Neuronal stem cell (in vitro differentiated cells): ENCODE data around the gene NR2F6.

Source experiments
- DNase-seq: peaks from one replicate; pipeline ENCODE4 v3.0.0-alpha.2; 2013; ENCODE audit warnings: low spot score
- H2AFZ ChIP-seq: one replicate; pipeline ENCODE4 v1.6.1; 2013; ENCODE audit warnings: mild to moderate bottlenecking, low read length, inconsistent platforms
- H2AK5ac ChIP-seq: 2 replicates; pipeline ENCODE4 v1.6.1; 2013; ENCODE audit warnings: low read depth, mild to moderate bottlenecking, inconsistent platforms, low read length, moderate library complexity, mixed read lengths
- H2BK120ac ChIP-seq: 2 replicates; pipeline ENCODE4 v1.6.1; 2013; ENCODE audit warnings: low read depth, mild to moderate bottlenecking, inconsistent platforms, low read length, moderate library complexity, mixed read lengths
- H2BK12ac ChIP-seq: one replicate; pipeline ENCODE4 v1.6.1; 2013; ENCODE audit warnings: low read length, inconsistent platforms
- H2BK15ac ChIP-seq: 2 replicates; pipeline ENCODE4 v1.6.1; 2013; ENCODE audit warnings: mild to moderate bottlenecking, low read length, inconsistent platforms, mixed read lengths
- H2BK5ac ChIP-seq: one replicate; pipeline ENCODE4 v1.6.1; 2013; ENCODE audit warnings: inconsistent platforms, mild to moderate bottlenecking, low read length, moderate library complexity
- H3K14ac ChIP-seq: one replicate; pipeline ENCODE4 v1.6.1; 2013; ENCODE audit warnings: low read length, inconsistent platforms
- H3K18ac ChIP-seq: 2 replicates; pipeline ENCODE4 v1.6.1; 2013; ENCODE audit warnings: low read length, inconsistent platforms
- H3K23ac ChIP-seq: 2 replicates; pipeline ENCODE4 v1.6.1; 2013; ENCODE audit warnings: low read depth, mild to moderate bottlenecking, mixed read lengths, low read length, inconsistent platforms; ENCODE audit not compliant: poor library complexity
- H3K27ac ChIP-seq: replicated peaks from 3 replicates; pipeline ENCODE4 v1.5.1; 2013; ENCODE audit warnings: low read length, inconsistent platforms
- H3K27me3 ChIP-seq, 3 experiments: 2 replicates each; pipeline ENCODE4 v1.6.1; 2013; ENCODE audit warnings: low read length in 3 of 3, mild to moderate bottlenecking in 2 of 3, inconsistent platforms in 1 of 3, low read depth in 1 of 3, mixed read lengths in 1 of 3, moderate library complexity in 1 of 3; ENCODE audit not compliant: control insufficient read depth in 3 of 3, insufficient read depth in 3 of 3
- H3K36me3 ChIP-seq, 2 donors: replicated peaks in 1 of 2; 2 replicates each; pipeline ENCODE4 v1.6.1; 2013; ENCODE audit warnings: low read length in 2 of 2; ENCODE audit not compliant: control insufficient read depth in 2 of 2, insufficient read depth in 2 of 2
- H3K4ac ChIP-seq: 2 replicates; pipeline ENCODE4 v1.6.1; 2013; ENCODE audit warnings: inconsistent platforms, mild to moderate bottlenecking, low read length, moderate library complexity
- H3K4me1 ChIP-seq, 2 donors: 1 replicate in 1 of 2; 2 replicates in 1 of 2; pipeline ENCODE4 v1.6.1; 2013; ENCODE audit warnings: low read length in 2 of 2, low read depth in 1 of 2; ENCODE audit not compliant: control insufficient read depth in 2 of 2, insufficient read depth in 1 of 2
- H3K4me2 ChIP-seq: one replicate; pipeline ENCODE4 v1.6.1; 2013; ENCODE audit warnings: mild to moderate bottlenecking, low read length, inconsistent platforms; ENCODE audit not compliant: insufficient read depth, poor library complexity, severe bottlenecking
- H3K4me3 ChIP-seq, 2 donors: 2 replicates each; pipeline ENCODE4 v1.5.1; 2013; ENCODE audit warnings: low read length in 2 of 2, mild to moderate bottlenecking in 2 of 2, inconsistent platforms in 1 of 2, moderate library complexity in 1 of 2
- H3K79me1 ChIP-seq: one replicate; pipeline ENCODE4 v1.6.1; 2013; ENCODE audit warnings: low read depth, mild to moderate bottlenecking, inconsistent platforms, low read length, moderate library complexity
- H3K9ac ChIP-seq: one replicate; pipeline ENCODE4 v1.6.1; 2013; ENCODE audit warnings: mild to moderate bottlenecking, low read depth, low read length, inconsistent platforms; ENCODE audit not compliant: poor library complexity
- H3K9me3 ChIP-seq, 2 donors: replicated peaks in 1 of 2; 2 replicates each; pipeline versions ENCODE3 to v1.6.1; 2013; ENCODE audit warnings: low read length in 2 of 2, mild to moderate bottlenecking in 2 of 2, inconsistent platforms in 1 of 2, low read depth in 1 of 2, mixed read lengths in 1 of 2, moderate library complexity in 1 of 2; ENCODE audit not compliant: control insufficient read depth in 2 of 2, insufficient read depth in 1 of 2
- H4K8ac ChIP-seq: one replicate; pipeline ENCODE4 v1.6.1; 2013; ENCODE audit warnings: low read depth, mild to moderate bottlenecking, inconsistent platforms, low read length, moderate library complexity
- H4K91ac ChIP-seq: one replicate; pipeline ENCODE4 v1.6.1; 2013; ENCODE audit warnings: low read length, low read depth, mild to moderate bottlenecking, inconsistent platforms; ENCODE audit not compliant: poor library complexity
- WGBS, 2 donors: extraction: QIAGEN DNeasy Blood & Tissue Kit; methylation state at CpG; one replicate each; pipeline ENCODE4 v1.1.7; 2013; ENCODE audit warnings: missing lambda C conversion rate in 2 of 2, mixed read lengths in 1 of 2; ENCODE audit not compliant: insufficient read length in 2 of 2, insufficient replicate concordance in 1 of 2; ENCODE audit errors: extremely low coverage in 2 of 2; 5-methylcytosine and 5-hydroxymethylcytosine counted together

The NR2F6 gene

DNA sequence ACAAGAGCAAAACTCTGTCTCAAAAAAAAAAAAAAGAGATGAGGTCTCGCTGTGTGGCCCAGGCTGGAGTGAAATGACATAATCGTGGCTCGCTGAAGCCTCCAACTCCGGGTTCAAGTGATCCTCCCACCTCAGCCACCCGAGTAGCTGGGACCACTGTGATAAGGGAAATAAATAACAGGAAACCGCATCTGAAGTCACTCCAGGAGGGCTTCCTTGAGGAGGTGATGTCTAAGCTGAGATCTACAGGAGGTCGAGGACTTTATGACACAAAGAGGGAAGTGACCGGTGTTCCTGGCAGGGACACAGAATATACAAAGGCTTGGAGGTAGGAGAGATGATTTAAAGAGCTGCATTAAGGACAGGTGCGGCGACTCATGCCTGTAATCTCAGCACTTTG lies 8.9 kb upstream of the NR2F6 start:
- no peak overlapping the region for H4K8ac ChIP-seq
- H3K18ac ChIP-seq = no peak overlapping the region
- peaks cover 0 to 2% of the 10 kb centered on the region in 2 donors for H3K4me1 ChIP-seq
- no peak overlapping the region for H3K14ac ChIP-seq
- H4K91ac ChIP-seq = no peak overlapping the region
- H3K4ac ChIP-seq = no peak overlapping the region
- H3K23ac ChIP-seq = no peak overlapping the region
- no peak overlapping the region for H3K4me2 ChIP-seq
- no peak overlapping the region for H2BK12ac ChIP-seq
- no peak overlapping the region for H3K4me3 ChIP-seq
- H3K79me1 ChIP-seq = no peaks in the 10 kb centered on the region
- peaks cover 0 to 12% of the 10 kb centered on the region in 2 donors for H3K9me3 ChIP-seq
- no peak overlapping the region for H3K27ac ChIP-seq
- H2BK5ac ChIP-seq = no peak overlapping the region
- H2AK5ac ChIP-seq = no peak overlapping the region
- H2AFZ ChIP-seq = no peak overlapping the region
- WGBS, 2 donors = no CpG with 5 or more reads among the region's 10 CpGs
- H3K9ac ChIP-seq = peak overlapping the region; percentile 30
- no peaks in the 10 kb centered on the region for H3K36me3 ChIP-seq
- no peak overlapping the region for H2BK120ac ChIP-seq
- DNase-seq = no peak
- H2BK15ac ChIP-seq = no peak overlapping the region
- peaks cover 0 to 4% (median 0%) of the 10 kb centered on the region in 3 experiments for H3K27me3 ChIP-seq

DNA sequence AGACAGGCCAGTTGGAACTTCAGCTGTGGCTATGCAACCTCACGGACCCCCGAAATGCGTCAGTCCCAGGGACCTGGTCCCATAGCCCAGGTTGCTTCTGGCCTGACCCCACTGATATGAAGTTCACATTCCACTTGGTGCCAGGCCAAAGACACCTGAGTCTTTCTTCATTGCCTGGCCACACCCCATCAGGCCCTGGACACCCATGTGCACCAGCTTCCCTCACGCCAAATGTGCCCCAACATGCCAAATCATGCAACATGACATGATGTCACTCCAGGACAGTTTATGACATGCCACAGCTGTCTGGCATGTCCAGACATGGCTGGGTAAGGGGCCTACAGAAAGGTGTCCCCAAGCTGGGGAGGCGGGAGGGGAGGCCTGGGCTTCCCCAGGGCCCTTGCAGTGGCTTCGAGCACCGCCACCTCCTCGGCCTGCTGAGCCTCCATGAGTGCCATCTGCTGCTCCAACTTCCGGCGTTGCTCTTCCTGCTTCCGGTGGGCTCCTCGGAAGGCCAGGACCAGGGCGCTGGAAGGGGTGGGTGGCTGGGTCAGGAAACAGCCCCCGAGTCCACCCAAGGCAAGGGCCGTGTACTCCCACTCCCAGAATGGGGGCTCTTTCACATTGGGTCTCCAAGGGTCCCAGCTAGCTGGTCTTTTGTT lies 4.3 kb upstream of the NR2F6 start:
- Histone ChIP-seq H3K79me1 (peaks cover 4% of the 10 kb centered on the region), H2AFZ (no peak overlapping the region), H2BK15ac (no peak overlapping the region), H3K9ac (no peak overlapping the region), H2BK120ac (no peak overlapping the region), H4K8ac (no peak overlapping the region), H2AK5ac (peak overlapping the region; percentile 4), H3K27ac (no peak overlapping the region), H3K18ac (no peak overlapping the region), H3K9me3 (no peaks in the 10 kb centered on the region), H3K27me3 (peaks cover 0 to 2% (median 0%) of the 10 kb centered on the region in 3 experiments), H3K4me1 (peaks cover 19 to 22% of the 10 kb centered on the region in 2 donors), H3K4me3 (no peak overlapping the region), H3K23ac (no peak overlapping the region), H2BK12ac (no peak overlapping the region), H3K36me3 (no peaks in the 10 kb centered on the region), H4K91ac (no peak overlapping the region), H3K4me2 (no peak overlapping the region), H2BK5ac (no peak overlapping the region), H3K4ac (no peak overlapping the region), H3K14ac (no peak overlapping the region)
- no CpG with 5 or more reads among the region's 15 CpGs for whole genome bisulfite sequencing, 2 donors
- no peak for DNase-seq

DNA sequence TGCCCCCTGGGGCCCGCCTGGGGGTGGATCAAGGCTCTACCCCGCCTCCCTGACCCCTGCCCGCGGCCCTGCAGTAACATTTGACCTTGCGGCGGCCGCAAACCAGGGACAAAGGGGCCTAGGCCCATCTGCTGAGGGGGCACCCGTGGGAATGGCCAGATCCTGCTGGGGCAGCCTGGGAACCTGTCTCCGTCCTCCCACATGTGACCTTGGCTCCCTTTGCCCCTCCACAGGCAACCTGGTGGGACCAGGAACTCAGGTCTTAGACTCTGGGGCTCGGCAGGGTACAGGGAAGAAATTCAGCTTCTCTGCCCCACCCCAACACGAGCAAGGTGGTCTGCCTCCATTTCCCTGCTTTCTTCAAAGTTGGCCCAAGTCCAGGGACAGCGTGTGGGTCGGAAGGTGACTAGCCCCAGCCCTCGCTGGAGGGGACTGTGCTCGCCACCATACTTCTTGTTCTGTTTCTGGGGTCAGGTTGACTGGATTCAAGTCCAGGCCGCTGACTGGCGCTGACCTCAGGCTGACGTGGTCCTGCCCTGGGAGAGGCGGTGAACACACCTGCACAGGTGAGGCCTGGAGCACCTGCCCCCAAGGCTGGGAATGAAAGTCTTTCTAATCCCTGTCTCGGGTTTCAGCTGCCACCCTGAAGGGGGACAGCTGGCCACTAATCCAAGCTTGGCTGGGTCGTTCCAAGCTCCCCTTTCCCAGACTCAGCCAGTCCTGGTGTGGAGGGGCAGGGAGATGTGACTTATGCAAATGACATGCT lies 2.5 kb upstream of the NR2F6 start:
- peak overlapping the region; percentile 3 for H3K18ac ChIP-seq
- peak overlapping the region; percentile 8 for H2BK12ac ChIP-seq
- no peak overlapping the region for H2AK5ac ChIP-seq
- H3K4ac ChIP-seq = no peak overlapping the region
- no CpG with 5 or more reads among the region's 21 CpGs for WGBS, 2 donors
- H4K8ac ChIP-seq = no peak overlapping the region
- peaks cover 0 to 2% (median 0%) of the 10 kb centered on the region in 3 experiments for H3K27me3 ChIP-seq
- H3K9ac ChIP-seq = no peak overlapping the region
- no peak overlapping the region for H3K4me2 ChIP-seq
- no peak for DNase-seq
- no peaks in the 10 kb centered on the region for H3K36me3 ChIP-seq
- no peaks in the 10 kb centered on the region for H3K9me3 ChIP-seq
- no peak overlapping the region for H4K91ac ChIP-seq
- peak overlapping the region; percentile 61 for H2BK120ac ChIP-seq
- no peak overlapping the region for H3K14ac ChIP-seq
- H2AFZ ChIP-seq = peak overlapping the region; percentile 5
- H3K79me1 ChIP-seq = peaks cover 10% of the 10 kb centered on the region
- H2BK15ac ChIP-seq = no peak overlapping the region
- H3K23ac ChIP-seq = no peak overlapping the region
- no peak overlapping the region for H3K4me3 ChIP-seq
- H3K27ac ChIP-seq = no peak overlapping the region
- peaks cover 23 to 27% of the 10 kb centered on the region in 2 donors for H3K4me1 ChIP-seq
- H2BK5ac ChIP-seq = no peak overlapping the region
